HG03025 (cell line): Measurements from ENCODE around the gene CEP295NL.

Experiments used
- ATAC-seq: cut with Tn5 transposase; IDR thresholded peaks from one replicate; pipeline ENCODE4 v1.9.1; 2021; ENCODE audit warnings: mild to moderate bottlenecking, moderate library complexity; ENCODE audit not compliant: unreplicated experiment, low FRiP score

The CEP295NL gene

GRCh38 chr17:78840780-78841611, 62.0 kb downstream of the CEP295NL start, which contains the start of gene USP36:
Gene USP36 (minus strand): TSS chr17:78840814. CDS start chr17:78836363, 4,451 bp downstream.
- peak; percentile 81 for ATAC-seq
